GM15510 (cell line): ENCODE measurements around the gene FAM168A.

Experiments used
- POLR2A ChIP-seq: IDR thresholded peaks from 3 replicates; pipeline ENCODE4 v1.6.1; 2011; ENCODE audit warnings: borderline replicate concordance; ENCODE audit not compliant: insufficient read length; ENCODE audit errors: extremely low read depth

Gene FAM168A

DNA sequence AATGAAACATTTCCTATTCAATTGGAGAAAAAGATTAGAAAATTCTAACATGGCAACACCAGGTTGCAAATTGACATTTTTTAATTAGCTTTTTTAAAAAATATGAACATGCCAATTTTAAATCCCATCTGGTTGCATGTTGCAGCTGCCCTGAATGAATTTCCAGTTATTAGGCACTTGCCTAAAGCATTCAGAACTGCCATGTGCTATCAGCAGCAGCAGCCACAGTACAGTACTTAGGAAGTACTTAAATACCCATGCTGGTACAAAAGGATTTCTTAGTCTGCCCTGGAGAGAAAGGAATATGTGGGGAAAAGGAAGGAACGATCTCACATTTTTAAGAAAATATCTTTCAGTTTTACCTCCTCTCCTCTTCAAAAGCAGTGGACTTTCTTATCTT, 46.2 kb downstream of the FAM168A start:
- no peak for TF ChIP-seq POLR2A

DNA sequence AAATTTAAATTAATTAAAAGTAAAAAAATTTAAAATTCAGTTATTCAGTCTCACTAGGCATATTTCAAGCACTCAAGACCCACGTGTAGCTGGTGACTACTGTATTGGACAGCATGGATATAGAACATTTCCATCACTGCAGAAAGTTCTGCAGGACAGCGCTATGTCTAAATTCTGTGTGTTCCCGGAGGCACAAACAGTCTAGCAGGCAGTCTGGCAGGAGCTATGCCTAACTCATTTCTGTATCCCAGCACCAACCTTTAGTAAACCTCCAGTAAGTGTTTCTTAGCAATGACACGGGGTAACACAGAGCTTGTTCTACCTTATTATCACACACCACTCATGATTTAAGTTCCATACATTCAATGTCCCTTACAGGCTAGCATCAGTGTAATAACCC, 48.5 kb downstream of the FAM168A start:
- no peak for TF ChIP-seq POLR2A

DNA sequence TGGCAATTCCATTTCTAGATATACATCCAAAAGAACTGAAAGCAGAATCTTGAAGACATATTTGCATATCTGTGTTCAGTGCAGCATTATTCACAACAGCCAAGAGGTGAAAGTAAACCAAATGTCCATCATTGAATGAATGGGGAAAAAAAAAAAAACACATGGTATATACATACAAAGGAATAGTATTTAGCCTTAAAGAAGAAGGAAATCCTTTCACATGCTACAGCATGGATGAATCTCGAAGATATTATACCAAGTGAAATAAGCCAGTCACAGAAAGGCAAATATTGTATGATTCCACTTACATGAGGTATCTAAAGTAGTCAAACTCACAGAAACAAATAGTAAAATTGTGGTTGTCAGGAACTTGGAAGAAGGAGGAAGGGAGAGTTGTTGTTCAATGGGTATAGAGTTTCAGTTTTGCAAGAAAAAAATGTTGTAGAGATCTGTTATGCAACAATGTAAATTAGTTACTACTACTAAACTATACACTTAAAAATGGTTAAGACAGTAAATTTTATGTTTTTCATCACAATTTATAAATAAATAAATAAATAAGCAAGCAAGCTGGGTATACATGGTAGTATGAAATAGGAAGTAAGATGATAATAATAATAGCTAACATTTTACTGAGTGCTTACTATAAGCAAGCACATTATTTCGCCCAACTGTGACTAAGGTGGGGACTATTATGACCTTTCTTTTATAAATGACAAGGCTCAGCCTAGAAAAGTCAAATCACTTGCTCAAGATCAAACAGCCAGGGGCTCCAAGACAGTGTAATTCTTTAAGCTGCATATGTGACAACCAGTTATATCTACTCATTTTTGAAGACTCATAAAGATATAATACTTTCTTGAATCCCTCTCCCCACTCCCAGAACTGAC, 50.0 kb downstream of the FAM168A start:
- no peak for TF ChIP-seq POLR2A

DNA sequence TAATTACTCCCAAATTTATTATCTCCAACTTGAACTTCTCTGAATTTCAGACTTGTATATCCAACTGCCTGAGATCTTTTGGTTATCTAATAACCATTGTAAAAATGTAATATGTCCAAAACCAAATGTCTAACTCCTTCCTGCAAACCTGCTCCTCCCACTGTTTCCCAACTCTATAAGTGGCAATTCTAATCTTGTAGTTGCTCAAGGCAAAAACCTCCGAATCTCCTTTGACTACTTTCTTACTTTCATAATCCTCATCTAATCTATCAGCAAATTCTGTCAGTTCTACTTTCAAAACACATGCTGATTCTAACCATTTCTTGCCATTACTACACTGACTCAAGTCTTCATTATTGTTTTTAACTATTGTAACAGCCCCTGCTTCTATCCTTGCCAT, 55.7 kb downstream of the FAM168A start:
- no peak for TF ChIP-seq POLR2A

DNA sequence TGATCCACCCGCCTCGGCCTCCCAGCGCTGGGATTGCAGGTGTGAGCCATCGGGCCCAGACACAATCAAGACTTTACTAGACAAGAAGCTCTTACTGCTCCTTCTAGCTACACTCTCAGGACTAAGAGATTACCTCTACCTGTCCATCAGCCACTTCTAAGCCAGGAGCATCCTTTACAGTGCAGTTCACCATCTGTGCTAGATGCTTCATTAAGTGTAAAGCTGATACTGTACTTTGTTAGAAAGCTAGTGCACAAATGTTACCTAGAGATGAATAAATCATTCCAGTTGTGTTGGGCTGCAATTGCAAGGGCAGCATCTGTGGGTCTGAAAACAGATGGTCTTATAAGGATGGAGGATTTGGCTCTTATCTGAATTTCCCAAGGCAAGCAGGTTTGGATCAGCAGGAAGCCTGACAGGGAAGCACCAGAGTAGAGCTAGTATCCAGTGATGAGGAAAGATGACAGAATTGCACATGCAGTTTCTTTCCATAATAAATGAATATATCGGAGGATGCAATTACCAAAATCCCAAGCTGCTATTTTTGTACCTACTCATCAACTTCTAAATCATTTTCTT, 58.3 kb downstream of the FAM168A start:
- no peak for TF ChIP-seq POLR2A

DNA sequence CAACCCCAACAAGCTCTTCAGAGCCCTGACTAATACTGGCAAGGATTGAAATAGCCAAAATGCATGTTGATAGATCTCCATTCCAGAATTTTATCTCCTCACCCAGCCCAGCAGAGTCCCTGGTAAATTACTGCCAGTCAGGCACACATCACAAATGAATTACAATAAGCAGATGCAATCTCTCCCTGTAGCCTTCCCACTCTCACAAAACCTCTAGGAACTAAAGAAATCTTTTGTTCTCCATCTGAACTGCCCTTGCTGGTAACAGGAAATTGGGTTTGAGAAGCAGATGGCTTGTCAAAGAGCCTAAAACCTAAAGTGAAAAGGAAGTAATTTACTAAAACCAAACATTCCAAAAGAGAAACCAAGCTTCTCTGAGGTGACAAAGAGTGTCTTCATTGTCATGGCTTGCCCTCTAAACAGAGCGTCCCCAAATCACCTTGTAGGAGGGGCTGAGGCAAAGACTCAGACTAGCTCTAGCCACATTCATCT, 59.5 kb downstream of the FAM168A start:
- TF ChIP-seq POLR2A, result no peak

DNA sequence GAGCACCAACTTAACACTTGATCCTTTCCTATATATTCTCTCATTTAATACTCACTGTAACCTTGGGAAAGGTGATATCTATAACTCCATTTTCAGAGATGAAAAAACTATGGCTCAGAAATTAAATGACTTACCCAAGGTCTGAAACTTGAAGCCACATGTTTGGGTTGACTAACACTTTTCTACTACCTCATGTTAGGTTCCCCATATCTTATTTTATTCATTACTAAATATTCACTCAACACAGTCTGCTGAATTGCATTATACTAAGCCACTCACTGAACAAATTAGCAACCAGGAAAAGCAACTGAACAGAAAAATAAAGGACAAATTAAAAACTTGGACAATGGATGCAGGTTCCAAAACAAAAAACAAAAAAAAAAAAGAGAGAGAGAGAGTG, 59.9 kb downstream of the FAM168A start:
- TF ChIP-seq POLR2A, result no peak

DNA sequence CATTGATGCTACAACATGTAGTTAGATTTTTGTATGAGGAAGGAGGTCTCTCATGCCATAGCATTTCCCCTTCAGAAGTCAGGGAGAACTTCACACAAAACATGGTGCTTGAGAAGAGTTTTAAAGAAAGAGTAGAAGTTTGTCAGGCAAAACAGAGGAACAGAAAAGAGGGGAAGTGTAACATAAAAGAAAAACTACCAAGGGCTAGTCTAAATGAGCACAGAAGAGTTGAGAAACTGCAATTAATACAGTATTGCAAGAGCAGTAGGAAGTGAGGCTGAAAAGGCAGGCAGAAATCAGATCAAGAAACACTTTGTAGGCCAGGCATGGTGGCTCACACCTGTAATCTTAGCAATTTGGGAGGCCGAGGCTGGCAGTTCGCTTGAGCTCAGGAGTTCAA, 61.0 kb downstream of the FAM168A start:
- TF ChIP-seq POLR2A, result no peak

DNA sequence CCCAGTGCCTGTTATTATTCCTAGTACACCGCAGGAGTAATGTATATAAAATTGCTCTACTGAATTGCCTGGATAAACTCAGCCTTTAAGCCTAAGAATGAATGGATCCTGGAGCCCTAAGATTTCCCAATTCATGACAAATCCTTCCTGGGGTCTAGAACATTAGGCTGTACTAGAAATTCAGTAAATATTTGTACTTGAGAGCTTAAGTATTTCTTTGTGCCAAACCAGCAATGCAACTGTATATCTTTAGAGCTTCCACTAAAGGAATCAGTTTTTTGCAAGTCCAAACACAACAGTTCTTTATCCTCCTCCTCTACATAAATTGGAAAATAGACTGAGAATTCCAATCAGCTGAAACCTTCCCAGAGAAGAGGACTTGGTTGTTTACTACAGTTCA, 65.6 kb downstream of the FAM168A start:
- TF ChIP-seq POLR2A, result no peak

DNA sequence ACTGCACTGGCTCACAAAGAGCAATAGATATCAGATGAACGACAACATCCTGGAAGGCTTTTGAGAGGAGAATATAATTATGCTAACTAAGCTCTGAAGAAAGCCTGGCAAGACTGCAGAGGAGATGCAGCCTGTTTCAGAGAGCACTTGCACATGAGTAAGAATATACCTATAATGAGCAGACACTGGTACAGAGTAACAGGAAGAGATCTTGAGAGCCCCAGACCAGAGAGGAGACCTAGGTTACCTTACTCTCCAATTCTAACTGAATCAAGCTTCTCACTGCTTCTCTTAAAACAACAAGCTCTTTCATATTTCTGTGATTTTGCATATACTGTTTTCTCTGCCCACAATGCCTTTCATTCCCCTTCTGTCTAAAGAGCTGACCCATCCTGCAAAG, 66.5 kb downstream of the FAM168A start:
- no peak for TF ChIP-seq POLR2A

DNA sequence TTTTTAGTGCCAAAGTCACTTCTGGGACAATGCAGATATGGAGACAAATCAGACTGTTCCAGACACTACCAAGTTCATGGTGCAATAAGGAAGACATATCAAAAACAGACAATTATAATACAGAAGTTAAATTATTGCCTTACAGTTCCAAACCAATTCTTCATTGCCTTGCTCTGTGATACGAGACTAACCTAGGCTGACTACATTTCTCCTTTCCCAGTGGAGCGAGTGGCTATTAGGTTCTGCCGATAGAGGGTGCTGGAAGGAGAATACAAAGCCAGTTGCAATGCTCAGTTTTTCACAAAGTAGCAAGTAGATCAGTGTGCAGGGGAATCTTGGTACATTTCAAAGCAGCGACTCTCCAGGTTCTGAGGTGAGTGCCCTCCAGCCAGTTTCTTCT, 67.8 kb downstream of the FAM168A start:
- no peak for TF ChIP-seq POLR2A

DNA sequence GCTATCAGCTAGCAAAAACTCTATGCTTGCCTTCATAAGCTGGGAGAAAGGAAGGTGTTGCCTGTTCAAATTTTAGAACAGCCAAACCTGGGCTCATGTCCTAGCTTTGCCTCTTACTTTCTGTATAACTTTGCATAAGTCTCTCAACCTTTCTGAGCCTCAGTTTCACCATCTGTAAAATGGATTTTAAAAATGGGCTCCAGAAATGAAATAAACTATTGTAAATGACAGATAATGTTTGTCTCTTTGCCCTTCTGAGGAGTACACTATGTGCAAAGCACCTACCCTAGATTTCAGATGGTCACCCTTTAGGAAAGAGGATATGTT, 68.7 kb downstream of the FAM168A start:
- TF ChIP-seq POLR2A, result no peak

DNA sequence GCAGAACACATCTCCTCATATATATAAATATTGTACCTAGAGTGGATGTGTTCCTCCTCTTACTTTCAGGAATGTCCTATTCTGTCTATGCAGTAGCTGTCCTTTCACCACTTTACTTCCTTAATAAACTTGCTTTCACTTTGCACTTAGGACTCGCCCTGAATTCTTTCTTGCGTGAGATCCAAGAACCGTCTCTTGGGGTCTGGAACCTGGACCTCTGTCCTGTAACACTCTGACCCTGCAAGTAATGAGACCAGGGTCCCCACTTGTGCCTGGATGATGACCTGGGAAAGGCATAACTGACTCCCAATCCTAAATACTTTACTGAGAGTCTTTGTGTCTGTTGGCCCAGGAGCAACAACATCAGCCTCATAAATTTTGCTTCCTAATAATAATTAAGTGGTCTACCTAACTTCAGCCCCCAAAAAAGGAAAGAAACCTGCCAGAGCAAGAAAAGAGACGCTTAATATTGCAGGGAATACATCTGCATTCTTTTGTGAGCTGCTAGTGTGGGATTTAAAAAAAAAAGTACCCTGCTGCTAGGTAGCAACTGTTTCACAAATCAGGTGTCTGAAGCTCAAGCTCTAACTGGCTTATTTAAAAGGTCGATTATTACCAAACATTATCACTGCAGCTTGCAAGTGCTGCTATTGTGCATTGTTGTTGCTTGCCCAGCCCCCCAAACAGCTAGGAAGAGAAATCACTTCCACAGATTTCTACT, 69.3 kb downstream of the FAM168A start:
- no peak for TF ChIP-seq POLR2A

DNA sequence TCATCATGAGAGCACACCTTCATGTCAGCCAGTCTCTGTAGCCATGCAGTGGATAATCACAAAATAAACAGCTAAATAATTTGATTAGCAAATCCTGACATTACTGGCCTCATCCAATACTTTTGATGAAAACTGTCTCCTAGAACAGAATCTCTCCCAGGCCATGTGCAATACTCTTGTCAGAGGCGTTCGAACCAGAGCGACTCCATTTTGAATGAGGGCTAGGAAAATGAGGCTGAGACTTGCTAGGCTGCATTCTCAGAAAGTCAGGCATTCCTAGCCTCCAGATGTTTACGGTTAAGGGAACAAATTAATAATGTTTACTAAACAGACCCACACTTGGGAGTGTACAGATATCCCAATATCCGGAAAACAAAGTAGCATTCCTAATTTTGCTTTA, 69.9 kb downstream of the FAM168A start:
- no peak for TF ChIP-seq POLR2A

DNA sequence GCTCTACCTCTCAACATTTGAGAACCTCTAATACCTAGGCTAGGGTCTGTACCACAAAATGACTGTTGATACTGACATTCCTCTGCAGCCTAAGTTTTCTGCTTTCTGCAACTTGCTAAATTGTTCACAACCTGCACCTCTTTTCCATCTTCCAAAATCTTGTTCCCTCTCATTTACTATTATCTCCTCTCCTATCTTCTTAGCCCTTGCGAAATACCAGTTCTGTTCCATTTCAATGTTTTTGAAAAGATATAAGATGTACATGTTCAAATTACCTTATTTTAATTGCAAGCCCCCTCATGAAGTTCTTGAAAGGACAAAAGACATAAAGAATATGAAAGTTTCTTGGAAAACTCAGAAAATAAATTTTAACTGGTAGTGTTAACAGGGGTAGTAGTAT, 72.3 kb downstream of the FAM168A start:
- TF ChIP-seq POLR2A, result no peak
